AG10803 (cell line): ENCODE results near the gene ARHGEF25.
"Not testable (repeated sequence)": the region's sequence is repeated elsewhere in the genome, so short reads cannot be mapped to it uniquely, and the experiment has no call there.

Source experiments
- DNase-seq: peaks from one replicate; pipeline ENCODE4 v3.0.0; 2010; ENCODE audit warnings: low read depth
- H3K4me3 ChIP-seq: 2 replicates; pipeline ENCODE4 v1.5.1; 2011; ENCODE audit warnings: mild to moderate bottlenecking, low read length, control low read depth
- CTCF ChIP-seq: conservative IDR thresholded peaks from 2 replicates; pipeline ENCODE4 v1.5.1; 2011; ENCODE audit warnings: mild to moderate bottlenecking, low read length, control low read depth, inconsistent platforms

Gene ARHGEF25

GRCh38 chr12:57630891-57631433 lies 19.7 kb downstream of the ARHGEF25 start:
- TF ChIP-seq CTCF: no peak
- H3K4me3 ChIP-seq: no peak overlapping the region
- DNase-seq: no peak

- DNase-seq: no peak
- H3K4me3 ChIP-seq: peak overlapping the region; percentile 58; the same call in 1 of the 2 replicates
- no peak for TF ChIP-seq CTCF
These were observed 20.4 kb downstream of the ARHGEF25 start for GRCh38 chr12:57631566-57632072.

GRCh38 chr12:57632073-57632957 lies 21.1 kb downstream of the ARHGEF25 start:
- peak; percentile 17 for DNase-seq
- peak overlapping the region; percentile 58 for H3K4me3 ChIP-seq

GRCh38 chr12:57632958-57633840 lies 22.0 kb downstream of the ARHGEF25 start, which contains the start of gene B4GALNT1:
TSS of gene B4GALNT1 (minus strand) at chr12:57633201. CDS start at chr12:57632132, 1,069 bp downstream.
- DNase-seq: peak; percentile 48
- peak within 1 kb of the TSS; percentile 58 for H3K4me3 ChIP-seq
- peak; percentile 63 for TF ChIP-seq CTCF

More at GRCh38 chr12:57632073-57632957, 21.1 kb downstream of the ARHGEF25 start:
- TF ChIP-seq CTCF: no peak

GRCh38 chr12:57636731-57637130 lies 25.5 kb downstream of the ARHGEF25 start:
- H3K4me3 ChIP-seq, DNase-seq: not testable (repeated sequence)

GRCh38 chr12:57637364-57637763 lies 26.1 kb downstream of the ARHGEF25 start:
- no peak for TF ChIP-seq CTCF
- DNase-seq: no peak
- no peak overlapping the region for H3K4me3 ChIP-seq

GRCh38 chr12:57638096-57638495 lies 26.9 kb downstream of the ARHGEF25 start:
- H3K4me3 ChIP-seq: no peak overlapping the region
- no peak for TF ChIP-seq CTCF
- no peak for DNase-seq
